HepG2 (cell line): ENCODE results near the gene ELL. TPM values are rescaled to one million over a fixed set of nuclear protein-coding genes. Genes with fewer than 3 reads are reported as not detected.

Experiments used
- ATAC-seq: fragments of 200-7000 bp; cut with Tn5 transposase; 3 replicates; pipeline ENCODE4 v1.9.1; 2020; ENCODE audit warnings: mild to moderate bottlenecking, moderate library complexity
- BruUV-seq: library from RNA; stranded (reverse); fragments of 400-500 nt; replicated peaks from 2 replicates; lab custom pipeline; 2021; lab: Mats Ljungman, UMichigan
- CTCF ChIA-PET: fragments of 300-600 bp; formaldehyde crosslinking; extraction: SDS; loops from one replicate; lab custom pipeline; 2021; ENCODE audit warnings: low total read pairs, inconsistent platforms, low intra/inter-chr PET ratio; lab: Yijun Ruan, JAX
- POLR2A ChIA-PET: fragments of 350-600 bp; sonication (Branson Sonifier 250); formaldehyde crosslinking; loops from one replicate; lab custom pipeline; 2020; ENCODE audit warnings: antibody characterized with exemption, inconsistent platforms; lab: Yijun Ruan, JAX
- DNase-seq: peaks from one replicate; pipeline ENCODE4 v3.0.0-alpha.2; 2015; ENCODE audit warnings: low spot score
- FAIRE-seq: peaks from 3 replicates; lab custom pipeline; 2011; peaks lifted over from hg19 to GRCh38; lab: Jason Lieb, UNC
- H2AFZ ChIP-seq: one replicate; pipeline ENCODE4 v1.6.1; 2011; ENCODE audit warnings: low read length, inconsistent platforms
- H3K27ac ChIP-seq: fragments of 300-600 bp; 3 replicates; pipeline ENCODE4 v1.8.0; 2011; ENCODE audit warnings: mixed run types, mild to moderate bottlenecking, mixed read lengths, low read length, inconsistent platforms; ENCODE audit not compliant: insufficient read depth; ENCODE audit errors: extremely low read length
- H3K27me3 ChIP-seq, 2 experiments: fragments of 200-600 bp in 1 of 2; 2 replicates in 1 of 2; 3 replicates in 1 of 2; pipeline versions ENCODE4 v1.6.0 to v1.8.0; 2011; ENCODE audit warnings: low read length in 2 of 2, mild to moderate bottlenecking in 2 of 2, moderate library complexity in 2 of 2, inconsistent platforms in 1 of 2; ENCODE audit not compliant: insufficient read depth in 2 of 2, control insufficient read depth in 1 of 2
- H3K36me3 ChIP-seq, 2 experiments: fragments of 200-600 bp in 1 of 2; replicated peaks in 1 of 2; 2 replicates in 1 of 2; 3 replicates in 1 of 2; pipeline versions ENCODE4 v1.5.1 to v1.8.0; 2011; ENCODE audit warnings: low read length in 2 of 2, inconsistent platforms in 1 of 2; ENCODE audit not compliant: insufficient read depth in 2 of 2, control insufficient read depth in 1 of 2
- H3K4me1 ChIP-seq: 2 replicates; pipeline ENCODE4 v1.5.1; 2012; ENCODE audit warnings: low read length, inconsistent platforms; ENCODE audit not compliant: insufficient read depth
- H3K4me2 ChIP-seq: 2 replicates; pipeline ENCODE4 v1.6.0; 2011; ENCODE audit warnings: low read depth, low read length, inconsistent platforms
- H3K4me3 ChIP-seq, 3 experiments: fragments of 200-600 bp in 1 of 3; sonication (generic), shearing (Covaris generic) in 1 of 3; replicated peaks in 1 of 3; 2 replicates each; pipeline ENCODE4 v1.5.1; 2011 to 2016; ENCODE audit warnings: low read length in 3 of 3, inconsistent platforms in 2 of 3, low read depth in 2 of 3, mild to moderate bottlenecking in 2 of 3, control low read depth in 1 of 3, mixed read lengths in 1 of 3; ENCODE audit not compliant: insufficient read depth in 1 of 3
- H3K79me2 ChIP-seq: one replicate; pipeline ENCODE4 v1.6.1; 2011; ENCODE audit warnings: low read length, inconsistent platforms; ENCODE audit not compliant: insufficient read depth
- H3K9ac ChIP-seq: 2 replicates; pipeline ENCODE4 v1.6.0; 2011; ENCODE audit warnings: mild to moderate bottlenecking, low read depth, low read length, inconsistent platforms; ENCODE audit not compliant: insufficient read depth
- H3K9me3 ChIP-seq: 2 replicates; pipeline ENCODE4 v1.5.1; 2012; ENCODE audit warnings: mild to moderate bottlenecking, low read length
- H4K20me1 ChIP-seq: 2 replicates; pipeline ENCODE4 v1.6.0; 2011; ENCODE audit warnings: inconsistent platforms, mild to moderate bottlenecking, low read length, moderate library complexity; ENCODE audit not compliant: insufficient read depth
- FLYWCH1 ChIP-seq: sonication (generic); formaldehyde crosslinking; IDR thresholded peaks from 2 replicates; pipeline ENCODE4 v1.8.1; 2023; ENCODE audit warnings: mild to moderate bottlenecking, missing genetic modification reagents
- SETDB1 ChIP-seq: sonication (generic); formaldehyde crosslinking; IDR thresholded peaks from 2 replicates; pipeline ENCODE4 v1.5.1; 2020; ENCODE audit warnings: missing genetic modification reagents, mild to moderate bottlenecking, borderline replicate concordance
- TAF15 ChIP-seq: fragments of 200-400 bp; formaldehyde crosslinking; IDR thresholded peaks from one replicate; pipeline ENCODE4 v1.6.1; 2018; ENCODE audit warnings: mild to moderate bottlenecking, low read depth, low read length; ENCODE audit not compliant: poor library complexity, severe bottlenecking
- YEATS4 ChIP-seq: sonication (generic); formaldehyde crosslinking; IDR thresholded peaks from 2 replicates; pipeline ENCODE4 v1.4.0; 2020; ENCODE audit warnings: missing genetic modification reagents, borderline replicate concordance
- ZNF329 ChIP-seq: sonication (generic); formaldehyde crosslinking; IDR thresholded peaks from 2 replicates; pipeline ENCODE4 v1.9.0; 2021; ENCODE audit warnings: low read depth, mild to moderate bottlenecking, missing genetic modification reagents
- ZNF780A ChIP-seq: sonication (generic); formaldehyde crosslinking; IDR thresholded peaks from 2 replicates; pipeline ENCODE4 v1.8.0; 2022; ENCODE audit warnings: mild to moderate bottlenecking, missing genetic modification reagents, moderate library complexity
- WGBS: methylation state at CpG from one replicate; pipeline ENCODE4 v1.1.6; 2017; ENCODE audit warnings: low lambda C conversion rate; 5-methylcytosine and 5-hydroxymethylcytosine counted together
- in situ Hi-C: cut with HindIII; loops from 2 replicates; pipeline ENCODE4 v1.10.0; 2017; ENCODE audit warnings: low pct_unique_long_range_greater_than_20kb; ENCODE audit not compliant: extremely low pct_ligation_motif_present
- intact Hi-C: fragments of 100-400 bp; cut with micrococcal nuclease; formaldehyde crosslinking; loops from one replicate; pipeline ENCODE4 v1.10.0; 2022; ENCODE audit not compliant: unreplicated experiment
- polyA plus RNA-seq, 8 experiments: library from polyadenylated mRNA; depleted of rRNA in 3 of 8; stranded (reverse) in 7 of 8; unstranded in 1 of 8; fragments of >200 nt; fragmentation: Illumina TruSeq in 4 of 8; extraction: Trizol in 4 of 8; gene quantifications; 2 replicates each; pipeline versions ENCODE4 v1.2.1 to v1.2.3, GENCODE V29; 2011 to 2016; ENCODE audit warnings: low read depth in 4 of 8, missing spikeins in 1 of 8, mixed read lengths in 1 of 8; ENCODE audit not compliant: insufficient read depth in 1 of 8
- total RNA-seq, 5 experiments: library from RNA; depleted of rRNA; stranded (reverse); fragments of >200 nt; fragmentation: Illumina TruSeq; extraction: Trizol; gene quantifications; 2 replicates each; pipeline ENCODE4 v1.2.3, GENCODE V29; 2016; ENCODE audit warnings: low read depth in 1 of 5
- TF ChIP-seq, protein P1 (sequence below): sonication (generic); formaldehyde crosslinking; IDR thresholded peaks from 2 replicates; pipeline ENCODE4 v1.5.0; 2020; ENCODE audit warnings: mild to moderate bottlenecking, missing genetic modification reagents, borderline replicate concordance
- TF ChIP-seq, protein P2 (sequence below): sonication (generic); formaldehyde crosslinking; IDR thresholded peaks from 2 replicates; pipeline ENCODE4 v1.5.1; 2020; ENCODE audit warnings: mild to moderate bottlenecking, missing genetic modification reagents, moderate library complexity
- TF ChIP-seq, protein P3 (sequence below): sonication (generic); formaldehyde crosslinking; IDR thresholded peaks from 2 replicates; pipeline ENCODE4 v1.8.1; 2022; ENCODE audit warnings: low read depth, mild to moderate bottlenecking, missing genetic modification reagents

Gene ELL
- total and polyA plus RNA-seq, 2 of the 13 experiments (the other 11 are each of a cell fraction or from before 2014, with no cell fraction given): 3.7 to 5.4 TPM

DNA sequence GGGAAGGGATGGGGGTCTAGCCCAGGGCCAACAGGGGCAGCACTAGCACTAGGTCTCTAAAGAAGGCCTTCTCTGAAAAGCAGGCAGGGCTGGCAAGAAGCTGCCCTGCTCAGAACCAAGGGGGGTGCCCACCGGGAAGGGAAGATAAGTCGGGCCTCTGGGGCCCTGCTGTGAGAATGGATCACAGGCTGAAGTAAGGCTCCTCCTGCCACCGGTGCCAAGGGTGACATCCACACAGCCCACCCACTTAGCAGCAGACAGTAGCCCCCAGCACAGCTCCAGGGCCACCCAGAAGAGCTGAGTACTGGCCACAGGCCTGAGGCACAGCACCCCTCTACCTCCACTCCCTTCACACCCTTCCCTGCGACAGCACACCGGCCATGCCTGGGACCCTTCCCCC is 5.9 kb downstream of the ELL start:
- Histone ChIP-seq H2AFZ (no peak overlapping the region), H3K4me1 (peaks cover 89% of the 10 kb centered on the region), H3K27ac (peak overlapping the region; percentile 94), H3K4me2 (peak overlapping the region; percentile 80), H4K20me1 (peaks cover 20% of the 10 kb centered on the region; the same call in 1 of the 2 replicates), H3K9ac (peak overlapping the region; percentile 75), H3K27me3 (no peaks in the 10 kb centered on the region; a peak in 1 of 5 replicates), H3K4me3 (peak overlapping the region in 1 of 3 experiments; percentile 63; a peak in 1 of 6 replicates), H3K36me3 (no peaks in the 10 kb centered on the region; a peak in 1 of 5 replicates), H3K9me3 (no peaks in the 10 kb centered on the region), H3K79me2 (peaks cover 87% of the 10 kb centered on the region)
- ATAC-seq: no peak
- no peak for FAIRE-seq
- no peak for TF ChIP-seq SETDB1
- no peak for TF ChIP-seq FLYWCH1 (CRISPR knock-in tag)
- TF ChIP-seq YEATS4 (CRISPR knock-in tag): no peak
- TF ChIP-seq, protein P1, sequence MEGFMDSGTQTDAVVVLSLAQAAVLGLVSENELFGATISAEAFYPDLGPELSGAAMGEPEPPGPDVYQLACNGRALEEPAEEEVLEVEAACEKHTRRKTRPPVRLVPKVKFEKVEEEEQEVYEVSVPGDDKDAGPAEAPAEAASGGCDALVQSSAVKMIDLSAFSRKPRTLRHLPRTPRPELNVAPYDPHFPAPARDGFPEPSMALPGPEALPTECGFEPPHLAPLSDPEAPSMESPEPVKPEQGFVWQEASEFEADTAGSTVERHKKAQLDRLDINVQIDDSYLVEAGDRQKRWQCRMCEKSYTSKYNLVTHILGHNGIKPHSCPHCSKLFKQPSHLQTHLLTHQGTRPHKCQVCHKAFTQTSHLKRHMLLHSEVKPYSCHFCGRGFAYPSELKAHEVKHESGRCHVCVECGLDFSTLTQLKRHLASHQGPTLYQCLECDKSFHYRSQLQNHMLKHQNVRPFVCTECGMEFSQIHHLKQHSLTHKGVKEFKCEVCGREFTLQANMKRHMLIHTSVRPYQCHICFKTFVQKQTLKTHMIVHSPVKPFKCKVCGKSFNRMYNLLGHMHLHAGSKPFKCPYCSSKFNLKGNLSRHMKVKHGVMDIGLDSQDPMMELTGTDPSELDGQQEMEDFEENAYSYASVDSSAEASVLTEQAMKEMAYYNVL (CRISPR knock-in tag): no peak
- TF ChIP-seq, protein P2, sequence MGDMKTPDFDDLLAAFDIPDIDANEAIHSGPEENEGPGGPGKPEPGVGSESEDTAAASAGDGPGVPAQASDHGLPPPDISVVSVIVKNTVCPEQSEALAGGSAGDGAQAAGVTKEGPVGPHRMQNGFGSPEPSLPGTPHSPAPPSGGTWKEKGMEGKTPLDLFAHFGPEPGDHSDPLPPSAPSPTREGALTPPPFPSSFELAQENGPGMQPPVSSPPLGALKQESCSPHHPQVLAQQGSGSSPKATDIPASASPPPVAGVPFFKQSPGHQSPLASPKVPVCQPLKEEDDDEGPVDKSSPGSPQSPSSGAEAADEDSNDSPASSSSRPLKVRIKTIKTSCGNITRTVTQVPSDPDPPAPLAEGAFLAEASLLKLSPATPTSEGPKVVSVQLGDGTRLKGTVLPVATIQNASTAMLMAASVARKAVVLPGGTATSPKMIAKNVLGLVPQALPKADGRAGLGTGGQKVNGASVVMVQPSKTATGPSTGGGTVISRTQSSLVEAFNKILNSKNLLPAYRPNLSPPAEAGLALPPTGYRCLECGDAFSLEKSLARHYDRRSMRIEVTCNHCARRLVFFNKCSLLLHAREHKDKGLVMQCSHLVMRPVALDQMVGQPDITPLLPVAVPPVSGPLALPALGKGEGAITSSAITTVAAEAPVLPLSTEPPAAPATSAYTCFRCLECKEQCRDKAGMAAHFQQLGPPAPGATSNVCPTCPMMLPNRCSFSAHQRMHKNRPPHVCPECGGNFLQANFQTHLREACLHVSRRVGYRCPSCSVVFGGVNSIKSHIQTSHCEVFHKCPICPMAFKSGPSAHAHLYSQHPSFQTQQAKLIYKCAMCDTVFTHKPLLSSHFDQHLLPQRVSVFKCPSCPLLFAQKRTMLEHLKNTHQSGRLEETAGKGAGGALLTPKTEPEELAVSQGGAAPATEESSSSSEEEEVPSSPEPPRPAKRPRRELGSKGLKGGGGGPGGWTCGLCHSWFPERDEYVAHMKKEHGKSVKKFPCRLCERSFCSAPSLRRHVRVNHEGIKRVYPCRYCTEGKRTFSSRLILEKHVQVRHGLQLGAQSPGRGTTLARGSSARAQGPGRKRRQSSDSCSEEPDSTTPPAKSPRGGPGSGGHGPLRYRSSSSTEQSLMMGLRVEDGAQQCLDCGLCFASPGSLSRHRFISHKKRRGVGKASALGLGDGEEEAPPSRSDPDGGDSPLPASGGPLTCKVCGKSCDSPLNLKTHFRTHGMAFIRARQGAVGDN (CRISPR knock-in tag): 0 out of 2 replicates have a peak, but pooled peaks have one; percentile 37
- TF ChIP-seq TAF15: no peak
- no peak for TF ChIP-seq ZNF780A (CRISPR knock-in tag)
- TF ChIP-seq ZNF329: no peak
- TF ChIP-seq, protein P3, sequence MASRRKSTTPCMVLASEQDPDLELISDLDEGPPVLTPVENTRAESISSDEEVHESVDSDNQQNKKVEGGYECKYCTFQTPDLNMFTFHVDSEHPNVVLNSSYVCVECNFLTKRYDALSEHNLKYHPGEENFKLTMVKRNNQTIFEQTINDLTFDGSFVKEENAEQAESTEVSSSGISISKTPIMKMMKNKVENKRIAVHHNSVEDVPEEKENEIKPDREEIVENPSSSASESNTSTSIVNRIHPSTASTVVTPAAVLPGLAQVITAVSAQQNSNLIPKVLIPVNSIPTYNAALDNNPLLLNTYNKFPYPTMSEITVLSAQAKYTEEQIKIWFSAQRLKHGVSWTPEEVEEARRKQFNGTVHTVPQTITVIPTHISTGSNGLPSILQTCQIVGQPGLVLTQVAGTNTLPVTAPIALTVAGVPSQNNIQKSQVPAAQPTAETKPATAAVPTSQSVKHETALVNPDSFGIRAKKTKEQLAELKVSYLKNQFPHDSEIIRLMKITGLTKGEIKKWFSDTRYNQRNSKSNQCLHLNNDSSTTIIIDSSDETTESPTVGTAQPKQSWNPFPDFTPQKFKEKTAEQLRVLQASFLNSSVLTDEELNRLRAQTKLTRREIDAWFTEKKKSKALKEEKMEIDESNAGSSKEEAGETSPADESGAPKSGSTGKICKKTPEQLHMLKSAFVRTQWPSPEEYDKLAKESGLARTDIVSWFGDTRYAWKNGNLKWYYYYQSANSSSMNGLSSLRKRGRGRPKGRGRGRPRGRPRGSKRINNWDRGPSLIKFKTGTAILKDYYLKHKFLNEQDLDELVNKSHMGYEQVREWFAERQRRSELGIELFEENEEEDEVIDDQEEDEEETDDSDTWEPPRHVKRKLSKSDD (CRISPR knock-in tag): no peak
- no peak for DNase-seq
- no TSS peak for BruUV-seq
- 53% methylated on average over 4 of the region's 5 CpGs for WGBS
- CTCF ChIA-PET: no interaction called here
- in situ Hi-C loops: no loop called here
- intact Hi-C loops: no loop called here
- POLR2A ChIA-PET: interaction anchor here (1.4 to 1.8 kb wide), 2 partner anchors 42 to 74 kb away, joined by 6 to 8 read pairs; partner anchors contain the start of gene KXD1
